ENCODE data around the gene CSGALNACT2.

DNA sequence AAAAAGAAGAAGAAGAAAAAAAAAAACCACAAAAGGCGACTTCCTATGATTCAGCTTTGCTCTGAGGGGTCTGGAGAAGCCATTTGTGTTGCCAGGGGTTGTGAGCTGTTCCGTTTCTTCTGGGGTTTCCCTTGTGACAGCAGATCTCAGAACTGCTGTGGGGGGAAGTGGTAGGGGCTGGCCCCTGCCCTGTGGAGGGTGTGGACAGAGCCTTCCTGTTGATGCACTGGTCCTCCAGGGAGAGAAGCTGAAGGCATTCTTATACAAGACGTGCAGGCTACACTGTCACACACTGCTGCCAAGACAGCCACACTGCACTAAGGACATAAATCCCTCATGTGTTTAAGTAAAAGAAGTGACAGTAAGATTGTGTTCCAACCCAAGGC, 17.3 kb upstream of the CSGALNACT2 start:
- TF ChIP-seq CTCF (IDR thresholded peaks at IDR 0.05; ENCODE audit: poor library complexity) (no peak), EZH2 (IDR thresholded peaks at IDR 0.05; ENCODE audit: borderline replicate concordance) (no peak)
